Non-pigmented ciliary epithelial cell (primary cell): ENCODE results near the gene JAML.
"Not testable (repeated sequence)": the region's sequence is repeated elsewhere in the genome, so short reads cannot be mapped to it uniquely, and the experiment has no call there.

Source experiments
- DNase-seq: peaks from one replicate; pipeline ENCODE4 v3.0.0-alpha.2; 2010; ENCODE audit warnings: low read depth

The JAML gene

GRCh38 chr11:118193910-118194566, 30.8 kb downstream of the JAML start:
- no peak for DNase-seq

DNA sequence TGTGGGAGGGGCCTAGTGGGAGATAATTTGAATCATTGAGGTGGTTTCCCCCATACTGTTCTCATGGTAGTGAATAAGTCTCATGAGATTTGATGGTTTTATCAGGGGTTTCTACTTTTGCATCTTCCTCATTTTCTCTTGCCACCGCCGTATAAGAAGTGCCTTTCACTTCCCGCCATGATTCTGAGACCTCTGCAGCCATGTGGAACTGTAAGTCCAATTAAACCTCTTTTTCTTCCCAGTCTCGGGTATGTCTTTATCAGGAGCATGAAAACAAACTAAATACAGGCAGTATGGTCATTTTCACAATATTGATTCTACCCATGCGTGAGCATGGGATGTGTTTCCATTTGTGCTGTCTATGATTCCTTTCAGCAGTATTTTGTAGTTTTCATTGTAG, 32.0 kb downstream of the JAML start:
- DNase-seq, result not testable (repeated sequence)

DNA sequence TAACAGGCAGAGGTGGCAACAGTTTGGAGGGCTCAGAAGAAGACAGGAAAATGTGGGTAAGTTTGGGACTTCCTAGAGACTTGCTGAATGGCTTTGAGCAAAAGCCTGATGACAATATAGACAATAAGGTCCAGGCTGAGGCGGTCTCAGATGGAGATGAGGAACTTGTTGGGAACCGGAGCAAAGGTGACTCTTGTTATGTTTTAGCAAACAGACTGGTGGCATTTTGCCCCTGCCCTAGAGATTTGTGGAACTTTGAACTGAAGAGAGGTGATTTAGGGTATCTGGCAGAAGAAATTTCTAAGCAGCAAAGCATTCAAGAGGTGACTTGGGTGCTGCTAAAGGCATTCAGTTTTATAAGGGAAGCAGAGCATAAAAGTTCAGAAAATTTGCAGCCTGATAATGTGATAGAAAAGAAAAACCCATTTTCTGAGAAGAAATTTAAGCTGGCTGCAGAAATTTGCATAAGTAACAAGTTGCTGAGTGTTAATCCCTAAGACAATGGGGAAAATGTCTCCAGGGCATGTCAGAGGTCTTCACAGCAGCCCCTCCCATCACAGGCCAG, 33.8 kb downstream of the JAML start:
- not testable (repeated sequence) for DNase-seq

GRCh38 chr11:118186346-118187107, 38.3 kb downstream of the JAML start:
- DNase-seq, result no peak

GRCh38 chr11:118184784-118185579, 39.8 kb downstream of the JAML start:
- DNase-seq, result no peak

GRCh38 chr11:118183691-118184090, 41.1 kb downstream of the JAML start:
- not testable (repeated sequence) for DNase-seq

DNA sequence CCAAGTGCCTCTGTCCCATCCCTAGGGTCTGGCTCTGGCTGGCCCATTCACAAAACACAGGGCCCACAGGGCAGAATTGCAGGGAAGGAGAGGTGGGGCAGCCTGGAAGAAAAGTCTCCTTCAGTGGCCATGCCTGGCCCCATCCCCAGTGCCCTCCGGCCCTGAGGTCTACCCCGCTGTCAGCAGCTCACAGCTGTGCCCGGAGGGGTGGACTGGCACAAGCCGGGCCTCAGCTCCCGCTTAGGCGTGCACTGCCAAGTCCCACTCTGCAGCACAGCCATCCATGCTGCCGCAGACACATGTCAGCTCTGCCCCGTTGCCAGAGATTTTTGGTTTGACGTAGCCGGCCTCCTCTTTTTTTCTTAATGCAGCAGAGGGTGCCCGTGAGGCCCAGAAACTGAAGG, 44.5 kb downstream of the JAML start:
- no peak for DNase-seq

GRCh38 chr11:118176778-118177134, 48.1 kb downstream of the JAML start:
- no peak for DNase-seq

- no peak for DNase-seq
Observed at GRCh38 chr11:118175993-118176777, 48.6 kb downstream of the JAML start, which contains the start of gene SCN2B. Gene SCN2B (minus strand): TSS chr11:118176639. CDS start chr11:118176431, 208 bp downstream.

GRCh38 chr11:118175031-118175992, 49.5 kb downstream of the JAML start:
- no peak for DNase-seq

- DNase-seq, result no peak
Observed at GRCh38 chr11:118174006-118174567, 50.7 kb downstream of the JAML start.

- no peak for DNase-seq
Observed at GRCh38 chr11:118172356-118172755, 52.5 kb downstream of the JAML start.

DNA sequence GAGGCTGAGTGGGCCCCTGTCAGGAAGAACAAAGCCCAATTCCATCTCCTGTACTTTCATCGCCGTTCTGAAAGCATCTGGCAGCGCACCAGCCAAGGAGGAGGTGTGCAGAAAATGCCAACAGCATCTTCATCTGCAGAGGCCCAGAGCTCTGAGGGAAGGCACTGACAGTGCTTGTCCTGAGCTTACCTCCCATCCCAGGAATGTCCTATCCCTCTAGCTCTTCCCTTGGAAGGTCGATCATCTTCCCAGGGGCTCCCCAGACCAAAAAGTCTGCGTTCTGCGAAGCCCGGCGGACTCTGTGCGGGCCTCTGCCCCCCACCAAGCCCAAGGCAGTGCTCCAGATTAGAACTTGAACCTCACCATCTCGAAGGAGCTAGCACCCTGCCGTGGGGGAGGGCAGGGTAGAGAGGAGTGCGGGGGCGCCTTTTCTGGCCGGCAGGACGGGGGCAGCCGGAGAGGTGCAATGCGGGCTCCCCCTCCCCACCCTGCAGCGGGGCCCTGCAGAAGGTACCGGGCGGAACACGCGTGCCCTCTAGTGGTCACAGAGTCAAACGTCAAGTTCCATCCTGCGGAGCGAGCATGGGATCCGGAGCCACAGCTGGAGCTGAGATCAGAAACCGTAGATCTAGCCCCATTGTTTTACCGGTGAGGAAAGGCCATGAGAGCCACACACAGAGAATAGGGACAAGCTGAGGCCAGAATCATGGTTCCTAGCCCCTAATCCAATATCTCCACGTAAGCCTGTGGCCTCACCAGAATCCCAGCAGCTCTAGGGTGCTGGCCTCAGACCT, 53.3 kb downstream of the JAML start:
- DNase-seq, result no peak

DNA sequence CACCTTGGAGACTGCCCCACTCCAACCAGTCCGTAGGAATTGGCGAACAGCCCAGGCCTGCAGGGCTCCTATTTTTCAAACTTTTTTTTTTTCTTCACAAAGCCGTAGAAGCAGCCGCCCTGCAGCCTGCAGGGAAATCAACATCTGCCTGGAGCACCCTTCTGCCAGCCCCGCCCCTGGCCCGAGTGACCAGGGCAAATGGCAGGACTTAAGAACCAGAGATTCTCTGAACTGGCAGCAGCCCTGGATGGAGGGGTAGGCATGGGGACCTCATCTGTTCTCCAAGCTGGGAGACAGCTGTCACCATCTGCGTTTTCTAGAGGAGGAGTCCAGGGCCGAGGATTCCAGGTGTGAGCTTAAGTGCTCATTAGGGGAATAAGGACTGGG, 53.9 kb downstream of the JAML start:
- DNase-seq, result no peak

- no peak for DNase-seq
Observed at GRCh38 chr11:118170231-118170630, 54.6 kb downstream of the JAML start.

DNA sequence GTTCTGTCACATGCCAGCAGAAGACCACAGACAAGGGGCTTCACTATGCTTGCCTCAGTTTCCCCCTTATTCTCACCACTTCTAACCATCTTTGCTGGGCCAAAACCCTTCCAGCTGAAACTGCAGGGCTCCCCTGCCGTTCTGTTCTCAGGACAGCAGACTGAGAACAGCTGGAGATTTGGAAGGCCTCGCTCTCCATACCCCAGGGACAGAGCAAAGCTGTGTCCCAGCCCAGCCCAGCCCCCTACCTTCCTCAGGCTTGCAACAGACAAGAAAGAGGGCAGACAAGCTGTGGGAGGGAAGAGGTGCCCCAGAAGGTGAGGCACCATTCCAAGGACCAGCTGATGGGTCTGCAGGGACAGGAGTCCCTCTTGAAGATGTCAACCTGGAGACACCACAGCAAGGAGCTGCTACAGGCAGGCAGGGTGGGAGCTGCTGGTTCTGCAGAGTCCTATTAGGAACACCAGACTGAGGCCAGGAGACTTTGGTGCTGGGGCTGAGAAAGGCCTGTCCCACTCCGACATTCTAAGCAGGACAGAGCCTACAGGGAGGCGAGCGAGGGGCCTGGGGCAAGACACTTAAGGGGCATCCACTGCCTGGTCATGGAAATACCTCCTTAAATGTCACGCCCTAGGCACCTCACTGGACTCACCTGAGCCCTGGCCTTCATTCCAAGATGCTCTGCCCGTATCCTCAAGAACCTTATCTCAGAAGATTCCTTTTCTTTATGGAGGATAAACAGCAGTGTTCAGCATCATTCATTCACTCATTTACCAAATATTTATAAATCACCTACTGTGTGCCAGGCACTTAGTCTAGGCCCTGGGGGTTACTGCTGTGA, 55.3 kb downstream of the JAML start:
- DNase-seq, result no peak

DNA sequence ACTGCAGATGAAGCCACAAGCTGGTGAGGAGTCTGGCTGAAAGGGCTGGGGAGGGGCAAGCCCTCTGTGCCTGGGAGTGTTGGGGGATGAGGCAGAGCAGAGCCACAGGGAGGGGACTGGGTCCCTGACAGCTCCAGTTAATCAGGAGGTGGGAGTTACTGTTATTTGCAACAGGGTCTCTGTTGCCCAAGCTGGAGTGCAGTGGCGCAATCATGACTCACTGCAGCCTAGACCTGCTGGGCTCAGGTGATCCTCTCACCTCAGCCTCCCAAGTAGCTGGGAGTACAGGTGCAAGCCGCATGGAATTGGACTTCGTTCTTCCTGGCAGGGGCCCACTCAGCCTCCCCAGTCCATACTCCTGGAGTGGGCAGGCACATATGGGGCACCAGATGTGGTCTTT, 56.1 kb downstream of the JAML start:
- no peak for DNase-seq

GRCh38 chr11:118168316-118168715, 56.5 kb downstream of the JAML start:
- DNase-seq, result no peak
